Activated naive CD4-positive, alpha-beta T cell treated with anti-CD3 and anti-CD28 coated beads, Interleukin-2, amount 50 U/mL, for 16 hours (primary cell): ENCODE data around the gene C20orf144.

Source experiments
- DNase-seq: peaks from one replicate; pipeline ENCODE4 v3.0.0-alpha.2; 2020

The C20orf144 gene

DNA sequence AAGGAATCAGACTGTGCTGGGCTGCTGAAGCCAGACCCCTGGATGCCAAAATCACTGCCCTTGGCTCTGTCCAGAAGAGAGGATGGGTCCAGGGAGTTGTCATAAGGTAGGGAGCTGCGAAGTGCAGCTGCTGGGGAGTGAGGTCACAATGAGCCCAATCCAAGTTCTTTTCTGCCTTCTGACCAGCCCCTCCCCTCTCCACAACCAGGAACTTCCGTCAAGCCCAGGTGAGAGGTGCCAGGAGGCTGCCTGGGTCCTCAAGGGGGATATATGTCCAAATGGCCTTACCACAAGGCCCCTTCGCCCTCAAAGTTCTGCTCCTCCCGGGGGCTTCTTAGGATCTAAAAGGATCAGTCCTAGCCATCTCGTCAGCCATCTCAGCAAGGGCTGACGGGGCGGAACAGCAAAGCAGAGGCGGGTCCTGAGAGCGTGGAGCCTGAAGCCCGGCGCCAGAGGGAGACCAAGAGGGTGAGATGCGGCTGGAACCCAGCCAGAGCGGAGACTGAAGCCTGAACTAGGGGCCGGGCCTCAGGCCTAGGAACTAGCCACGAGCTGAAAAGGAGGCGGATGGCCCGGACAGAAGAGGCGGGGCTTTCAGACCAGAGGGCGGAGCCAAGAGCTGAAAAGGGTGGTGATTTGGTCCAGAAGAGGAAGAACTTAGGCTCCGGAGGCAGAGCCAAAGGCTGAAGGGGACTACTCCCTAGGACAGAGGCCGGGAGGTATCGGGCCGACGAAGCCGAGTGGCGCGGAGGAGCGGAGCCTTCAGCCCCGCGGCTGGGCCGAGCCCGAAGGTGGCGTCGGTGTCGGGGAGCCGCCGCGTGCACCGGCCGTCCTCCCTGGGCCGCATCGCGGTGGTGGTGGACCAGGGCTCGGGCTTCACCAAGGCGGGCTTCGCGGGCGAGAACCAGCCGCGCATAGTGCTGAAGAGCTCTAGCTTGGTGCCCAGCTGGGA is 4.4 kb downstream of the C20orf144 start, which contains the start of gene ACTL10:
Gene ACTL10 (plus strand): TSS at position 651 of the 952 bp plus-strand sequence. CDS start 555 bp downstream, outside the sequence.
- DNase-seq = peak; percentile 78

DNA sequence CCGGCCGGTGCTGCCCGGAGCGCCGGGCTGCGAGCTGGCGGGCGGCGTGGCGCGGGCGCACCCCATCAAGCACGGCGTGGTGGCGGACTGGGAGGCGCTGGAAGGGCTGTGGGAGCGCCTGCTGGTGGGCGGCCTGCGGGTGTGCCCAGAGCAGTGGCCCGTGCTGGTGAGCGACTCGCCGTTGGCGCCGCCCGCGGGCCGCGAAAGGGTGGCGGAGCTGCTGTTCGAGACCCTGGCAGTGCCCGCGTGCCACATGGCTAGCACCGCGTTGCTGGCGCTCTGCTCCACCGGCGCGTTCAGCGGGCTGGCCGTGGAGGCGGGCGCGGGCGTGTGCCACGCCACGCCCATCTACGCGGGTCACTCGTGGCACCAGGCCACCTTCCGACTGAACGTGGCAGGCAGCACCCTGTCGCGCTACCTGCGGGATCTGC is 5.1 kb downstream of the C20orf144 start:
- DNase-seq = peak; percentile 58

DNA sequence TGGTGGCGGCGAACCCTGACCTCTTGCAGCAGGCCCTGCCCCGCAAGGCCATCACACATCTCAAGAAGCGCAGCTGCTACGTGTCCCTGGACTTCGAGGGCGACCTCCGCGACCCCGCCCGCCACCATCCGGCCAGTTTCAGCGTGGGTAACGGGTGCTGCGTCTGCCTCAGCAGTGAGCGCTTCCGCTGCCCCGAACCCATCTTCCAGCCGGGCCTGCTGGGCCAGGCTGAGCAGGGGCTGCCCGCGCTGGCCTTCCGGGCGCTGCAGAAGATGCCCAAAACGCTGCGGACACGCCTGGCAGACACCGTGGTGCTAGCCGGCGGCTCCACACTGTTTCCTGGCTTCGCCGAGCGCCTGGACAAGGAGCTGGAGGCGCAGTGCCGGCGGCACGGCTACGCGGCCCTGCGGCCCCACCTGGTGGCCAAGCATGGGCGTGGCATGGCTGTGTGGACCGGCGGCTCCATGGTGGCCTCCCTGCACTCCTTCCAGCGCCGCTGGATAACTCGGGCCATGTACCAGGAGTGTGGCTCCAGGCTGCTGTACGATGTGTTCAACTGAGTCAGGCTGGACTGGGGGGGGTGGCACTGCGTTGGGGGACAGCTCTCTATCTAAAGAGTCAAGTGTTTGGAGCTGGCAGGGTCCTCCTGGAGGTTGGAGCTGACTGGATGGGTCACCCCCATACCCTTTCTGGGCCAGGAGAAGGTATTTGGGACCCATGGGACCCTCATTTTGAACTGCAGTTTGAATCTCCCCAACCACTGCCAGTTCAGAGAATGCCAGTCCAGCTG is 5.7 kb downstream of the C20orf144 start:
- peak; percentile 79 for DNase-seq

DNA sequence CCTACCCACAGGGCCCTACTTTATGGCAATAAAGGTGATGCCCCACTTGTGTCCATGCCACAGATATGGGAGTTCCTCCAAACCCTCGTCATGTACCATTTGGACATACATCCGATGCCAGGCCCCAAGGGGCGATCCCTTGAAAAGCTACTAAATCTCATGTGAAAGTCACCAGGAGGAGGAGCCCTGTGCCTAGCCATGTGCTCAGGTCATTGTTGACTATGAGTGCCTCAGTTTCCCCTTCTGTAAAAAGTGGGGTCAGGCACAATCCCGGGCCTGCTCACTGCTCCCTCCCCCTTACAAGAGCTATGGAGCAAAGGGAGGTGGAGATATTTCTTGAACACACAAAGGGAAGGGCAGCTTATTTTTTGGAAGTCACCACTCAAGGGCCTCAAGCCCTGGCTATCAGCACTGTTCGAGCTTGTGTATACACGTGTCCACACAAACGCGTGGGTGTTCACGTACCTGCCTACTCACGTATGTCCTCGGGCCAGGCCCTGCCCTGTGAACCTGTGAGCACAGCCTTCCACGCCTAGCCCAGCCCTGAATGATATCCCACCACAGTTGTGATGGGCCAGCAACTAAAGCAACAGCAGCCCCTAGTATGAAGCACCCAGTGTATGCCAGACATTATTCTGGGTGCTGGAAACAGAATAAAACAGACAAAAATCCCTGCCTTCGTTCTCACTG is 6.5 kb downstream of the C20orf144 start:
- no peak for DNase-seq

DNA sequence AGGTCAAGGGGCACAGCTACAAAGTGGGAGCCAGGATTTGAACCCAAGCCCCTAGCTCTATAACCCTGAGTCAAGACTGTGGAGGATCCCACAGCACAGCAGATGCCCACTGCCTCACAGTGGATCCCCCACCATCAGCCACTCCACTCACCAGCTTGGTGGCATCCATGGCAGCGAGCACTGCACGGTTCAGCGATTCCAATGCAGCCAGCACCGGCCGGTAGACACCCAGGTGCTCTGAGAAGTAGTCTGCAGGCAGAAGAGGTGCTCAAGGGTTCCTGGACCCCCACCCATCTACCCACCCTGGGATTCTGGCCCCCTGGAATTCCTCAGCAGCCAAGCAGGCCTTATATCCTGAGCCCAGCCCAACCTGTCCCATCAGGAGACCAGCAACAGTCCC is 7.1 kb downstream of the C20orf144 start:
- no peak for DNase-seq

GRCh38 chr20:33669873-33670640 is 7.9 kb downstream of the C20orf144 start:
- DNase-seq = no peak

DNA sequence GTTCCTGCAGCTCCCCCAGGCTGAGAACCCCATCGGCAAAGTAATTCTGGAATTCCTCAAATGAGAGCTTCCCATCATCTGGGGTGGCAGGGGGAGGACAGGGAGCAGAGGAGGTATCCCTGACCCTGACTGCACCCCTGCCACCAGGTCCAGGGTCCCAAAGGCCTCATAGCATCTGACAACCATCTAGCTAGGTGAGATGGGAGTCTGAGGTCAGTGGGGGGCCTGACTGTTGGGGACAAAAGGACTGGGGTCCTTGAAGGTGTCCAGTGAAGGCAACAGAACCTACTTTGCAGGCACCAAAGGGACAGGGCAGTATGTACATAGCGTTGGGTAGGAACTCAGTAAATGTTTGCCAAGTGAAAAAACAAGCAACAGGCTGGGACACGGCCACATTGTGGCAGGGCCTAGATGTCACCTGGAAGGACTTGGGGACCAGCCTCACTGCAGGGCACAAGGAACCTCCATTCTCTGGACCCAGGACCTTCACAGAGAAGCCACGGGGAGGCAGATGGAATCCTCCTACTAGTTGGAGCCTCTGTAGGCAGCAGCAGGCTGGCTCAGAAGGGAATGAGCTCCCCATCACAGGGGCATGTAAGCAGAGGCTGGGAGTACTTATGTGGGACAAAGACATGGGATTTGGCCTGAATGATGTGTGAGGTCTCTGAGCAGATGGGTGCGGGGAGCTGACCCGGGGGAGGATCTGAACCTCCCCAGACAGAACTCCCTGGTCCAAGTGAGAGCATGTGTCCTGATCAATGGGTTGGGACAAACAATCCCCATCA is 8.8 kb downstream of the C20orf144 start:
- DNase-seq = no peak

DNA sequence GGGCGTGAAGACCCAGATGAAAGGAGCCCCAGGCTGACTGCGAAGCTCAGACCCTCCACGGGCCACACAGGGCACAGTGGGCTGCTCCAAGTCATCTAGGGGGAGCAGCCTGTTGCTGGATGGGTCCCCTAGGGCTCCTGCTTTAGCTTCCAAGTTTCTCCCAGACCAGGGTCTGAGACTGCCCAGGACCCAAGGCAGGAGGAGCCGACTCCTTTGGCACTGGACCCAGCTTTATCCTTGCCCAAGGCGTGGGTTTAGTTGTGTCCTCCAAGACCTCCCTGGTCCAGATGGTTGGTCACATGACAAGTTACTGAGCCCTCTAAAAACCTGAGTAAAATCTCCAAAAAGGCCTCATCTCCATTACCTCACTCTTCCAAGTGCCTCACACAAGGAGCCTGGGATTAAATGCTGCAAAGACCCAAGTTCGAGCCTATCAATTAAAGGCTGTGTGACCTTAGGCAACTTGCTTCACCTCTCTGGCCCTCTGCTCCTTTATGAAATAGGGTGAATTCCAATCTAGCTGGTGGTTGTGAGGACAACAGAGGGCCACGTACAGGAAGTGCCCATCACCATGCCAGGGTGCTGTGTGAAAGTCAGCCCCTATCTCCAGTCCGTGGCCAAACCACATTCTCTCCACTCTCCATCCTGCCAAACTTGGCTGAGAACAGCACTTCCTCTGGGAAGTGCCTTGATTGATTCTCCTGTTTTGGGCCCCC is 9.6 kb downstream of the C20orf144 start:
- no peak for DNase-seq

DNA sequence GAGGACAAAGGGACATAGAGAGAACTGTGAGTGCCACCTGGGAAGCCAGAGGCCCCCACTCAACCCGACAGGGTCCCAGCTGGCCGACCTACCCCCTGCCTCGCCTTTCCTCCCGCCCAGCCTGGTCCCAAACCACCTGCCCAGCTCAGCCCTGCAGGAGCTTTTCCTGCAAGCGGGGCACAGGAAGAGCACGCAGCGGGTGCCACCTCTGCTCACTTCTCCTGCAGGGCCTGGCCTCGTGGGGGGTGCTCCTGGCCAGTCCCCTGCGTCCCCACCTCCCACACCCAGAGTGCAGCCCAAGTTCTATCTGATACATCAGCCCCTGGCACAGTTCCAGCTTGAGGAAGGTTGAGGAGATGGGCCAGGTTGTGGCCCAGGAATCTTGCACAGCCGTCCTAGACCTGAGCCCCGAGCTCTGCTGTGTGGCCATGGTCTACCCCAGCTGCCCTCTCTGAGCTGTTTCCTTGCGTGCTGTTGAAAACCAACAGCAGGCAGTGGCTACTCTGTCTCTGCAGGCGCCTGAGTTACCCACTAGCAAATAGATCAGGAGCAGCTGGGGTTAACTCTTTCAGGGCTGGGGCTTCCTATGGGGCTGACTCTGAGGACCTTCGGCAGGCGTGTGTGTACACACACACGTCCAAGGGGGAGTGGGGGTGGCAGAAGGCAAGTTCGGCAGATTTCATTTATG is 10.4 kb downstream of the C20orf144 start:
- no peak for DNase-seq

GRCh38 chr20:33673114-33673409 is 10.9 kb downstream of the C20orf144 start:
- no peak for DNase-seq

- no peak for DNase-seq
Observed at GRCh38 chr20:33673410-33674293, 11.5 kb downstream of the C20orf144 start.

- DNase-seq = peak; percentile 50
Observed at GRCh38 chr20:33674294-33675135, 12.4 kb downstream of the C20orf144 start, which contains the start of gene NECAB3. Gene NECAB3 (minus strand): TSS chr20:33674428. CDS start chr20:33674352, 76 bp downstream.

GRCh38 chr20:33675136-33675959 is 13.2 kb downstream of the C20orf144 start:
- DNase-seq = no peak

GRCh38 chr20:33676121-33676520 is 14.0 kb downstream of the C20orf144 start:
- DNase-seq = no peak

- no peak for DNase-seq
Observed at GRCh38 chr20:33676652-33677645, 14.8 kb downstream of the C20orf144 start.
